Progenitor cell of endocrine pancreas (in vitro differentiated cells): ENCODE data around the gene UBE2K. TPM values are rescaled to one million over a fixed set of nuclear protein-coding genes. Genes with fewer than 3 reads are reported as not detected.
"Not testable (repeated sequence)": the region's sequence is repeated elsewhere in the genome, so short reads cannot be mapped to it uniquely, and the experiment has no call there.

Source experiments
- DNase-seq: peaks from one replicate; pipeline ENCODE4 v3.0.0; 2021; ENCODE audit warnings: low spot score; ENCODE audit not compliant: unreplicated experiment
- H3K27ac Mint-ChIP-seq: 2 replicates; pipeline ENCODE4 v1.8.0; 2021; ENCODE audit warnings: mild to moderate bottlenecking, moderate library complexity, mixed read lengths
- H3K27me3 Mint-ChIP-seq: 2 replicates; pipeline ENCODE4 v1.8.0; 2021; ENCODE audit warnings: mixed read lengths
- H3K36me3 Mint-ChIP-seq: 2 replicates; pipeline ENCODE4 v1.8.0; 2022; ENCODE audit warnings: mixed read lengths; ENCODE audit not compliant: insufficient read depth
- H3K4me1 Mint-ChIP-seq: 2 replicates; pipeline ENCODE4 v1.8.0; 2021; ENCODE audit warnings: low read depth, mixed read lengths
- H3K4me3 Mint-ChIP-seq: 2 replicates; pipeline ENCODE4 v1.8.0; 2021; ENCODE audit warnings: low read depth, mild to moderate bottlenecking, moderate library complexity, mixed read lengths
- H3K9me3 Mint-ChIP-seq: 2 replicates; pipeline ENCODE4 v1.8.0; 2021; ENCODE audit warnings: low read depth, mixed read lengths
- CTCF ChIP-seq: fragments of 200-600 bp; sonication (generic); IDR thresholded peaks from one replicate; pipeline ENCODE4 v1.5.0; 2021; ENCODE audit warnings: antibody characterized with exemption, mild to moderate bottlenecking; ENCODE audit not compliant: unreplicated experiment
- total RNA-seq: library from RNA; stranded (reverse); gene quantifications from 2 replicates; pipeline ENCODE4 v1.2.1, GENCODE V29; 2021

Gene UBE2K
- total RNA-seq, 1 donor from 2014 or later = 110 TPM

GRCh38 chr4:39655211-39655610 lies 42.7 kb upstream of the UBE2K start:
- Mint-ChIP-seq H3K9me3 (no peaks in the 10 kb centered on the region), H3K27ac (no peak overlapping the region), H3K36me3 (peaks cover 1% of the 10 kb centered on the region), H3K4me1 (peaks cover 2% of the 10 kb centered on the region), H3K27me3 (no peaks in the 10 kb centered on the region), H3K4me3 (no peak overlapping the region)
- TF ChIP-seq CTCF = no peak
- DNase-seq = no peak

DNA sequence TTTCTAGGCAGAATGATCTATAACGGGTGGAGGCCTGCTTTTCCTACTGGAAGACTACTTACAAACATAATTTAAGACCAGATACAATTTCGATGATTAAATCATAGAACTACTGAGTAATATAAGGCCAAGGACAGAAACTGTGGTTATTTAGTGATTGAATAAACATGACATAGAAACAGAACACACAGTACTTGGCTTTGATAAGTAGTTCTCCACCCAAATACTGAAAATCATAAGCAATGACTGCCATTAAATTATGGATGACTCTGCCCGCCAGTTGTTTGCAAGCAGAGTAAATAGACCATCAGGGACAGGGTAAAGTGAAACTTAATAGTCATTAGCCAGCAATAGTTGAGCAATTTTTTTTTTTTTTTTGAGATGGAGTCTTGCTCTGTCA lies 42.1 kb upstream of the UBE2K start:
- no peak for DNase-seq
- no peaks in the 10 kb centered on the region for H3K27me3 Mint-ChIP-seq
- no peaks in the 10 kb centered on the region for H3K36me3 Mint-ChIP-seq
- no peak for TF ChIP-seq CTCF
- peaks cover 2% of the 10 kb centered on the region for H3K4me1 Mint-ChIP-seq
- no peaks in the 10 kb centered on the region for H3K9me3 Mint-ChIP-seq
- no peak overlapping the region for H3K4me3 Mint-ChIP-seq
- H3K27ac Mint-ChIP-seq = no peak overlapping the region

DNA sequence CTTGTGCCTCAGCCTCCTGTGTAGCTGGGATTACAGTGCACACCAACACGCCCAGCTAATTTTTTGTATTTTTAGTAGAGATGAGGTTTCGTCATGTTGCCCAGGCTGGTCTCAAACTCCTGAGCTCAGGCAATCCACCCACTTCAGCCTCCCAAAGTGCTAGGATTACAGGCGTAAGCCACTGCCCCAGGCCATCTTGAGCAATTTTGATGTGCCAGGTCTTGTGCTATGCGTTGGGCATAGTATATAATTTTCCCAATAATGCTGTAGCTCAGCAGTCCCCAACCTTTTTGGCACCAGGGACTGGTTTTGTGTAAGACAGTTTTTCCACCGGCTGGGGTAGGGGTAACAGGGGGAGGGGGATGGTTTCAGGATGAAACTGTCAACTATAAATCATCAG lies 41.3 kb upstream of the UBE2K start:
- DNase-seq, H3K27me3 Mint-ChIP-seq, H3K9me3 Mint-ChIP-seq, H3K4me3 Mint-ChIP-seq, H3K27ac Mint-ChIP-seq, H3K36me3 Mint-ChIP-seq, H3K4me1 Mint-ChIP-seq: not testable (repeated sequence)

GRCh38 chr4:39657465-39657864 lies 40.5 kb upstream of the UBE2K start:
- Mint-ChIP-seq H3K27ac (no peak overlapping the region), H3K4me1 (peaks cover 2% of the 10 kb centered on the region)
- TF ChIP-seq CTCF = no peak

DNA sequence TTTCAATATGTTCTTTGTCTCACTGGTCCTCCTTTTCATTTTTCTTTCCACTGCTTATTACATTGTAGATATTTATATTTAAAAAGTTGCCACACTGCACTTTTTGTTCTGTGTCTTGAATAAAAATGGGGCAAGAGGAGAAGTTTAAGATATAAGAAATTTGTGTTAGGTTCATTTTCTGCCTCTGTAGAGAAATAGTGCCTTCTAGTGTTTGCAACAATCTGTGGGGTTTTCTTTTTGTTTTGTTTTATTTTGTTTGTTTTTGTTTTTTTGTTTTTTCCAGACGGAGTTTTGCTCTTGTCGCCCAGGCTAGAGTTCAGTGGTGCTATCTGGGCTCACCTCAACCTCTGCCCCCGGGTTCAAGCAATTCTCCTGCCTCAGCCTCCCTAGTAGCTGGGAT lies 39.2 kb upstream of the UBE2K start:
- Mint-ChIP-seq H3K27me3 (no peaks in the 10 kb centered on the region), H3K9me3 (no peaks in the 10 kb centered on the region), H3K4me3 (no peak overlapping the region), H3K36me3 (no peaks in the 10 kb centered on the region), H3K27ac (no peak overlapping the region), H3K4me1 (peaks cover 1% of the 10 kb centered on the region)
- no peak for DNase-seq
- TF ChIP-seq CTCF = no peak

More at GRCh38 chr4:39657465-39657864, 40.5 kb upstream of the UBE2K start:
- no peak for DNase-seq
- Mint-ChIP-seq H3K4me3 (no peak overlapping the region), H3K27me3 (no peaks in the 10 kb centered on the region), H3K36me3 (no peaks in the 10 kb centered on the region), H3K9me3 (no peaks in the 10 kb centered on the region)

DNA sequence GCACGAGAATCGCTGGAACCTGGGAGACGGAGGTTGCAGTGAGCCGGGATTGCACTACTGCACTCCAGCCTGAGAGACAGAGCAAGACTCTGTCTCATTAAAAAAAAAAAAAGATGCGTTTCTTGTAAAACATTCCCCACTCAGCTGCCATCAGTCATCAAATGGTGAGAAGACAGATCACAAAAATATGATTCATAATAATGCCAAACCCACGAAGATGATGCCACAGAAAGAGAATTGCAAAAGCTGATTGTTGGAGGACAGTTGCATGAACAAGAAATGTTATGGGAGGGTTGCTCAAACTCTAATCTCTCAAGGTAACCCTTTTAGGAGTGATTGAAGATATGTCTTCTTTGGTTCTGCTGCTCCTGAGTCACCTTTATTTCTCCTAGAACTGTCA lies 37.9 kb upstream of the UBE2K start:
- Mint-ChIP-seq H3K27me3 (no peaks in the 10 kb centered on the region), H3K27ac (no peak overlapping the region), H3K4me1 (peaks cover 5% of the 10 kb centered on the region), H3K4me3 (no peak overlapping the region), H3K36me3 (no peaks in the 10 kb centered on the region), H3K9me3 (no peaks in the 10 kb centered on the region)
- no peak for DNase-seq
- TF ChIP-seq CTCF = no peak
